ENCODE results near the gene LSMEM2. TPM values are rescaled to one million over a fixed set of nuclear protein-coding genes. Genes with fewer than 3 reads are reported as not detected.
"Not testable (repeated sequence)": the region's sequence is repeated elsewhere in the genome, so short reads cannot be mapped to it uniquely, and the experiment has no call there.

Gene LSMEM2
- total RNA-seq, 1 donor from 2014 or later: not detected

- Histone ChIP-seq H3K36me3 (ENCODE audit: control insufficient read depth, insufficient read depth, low read length) (no peaks in the 10 kb centered on the region), H3K27me3 (ENCODE audit: control insufficient read depth, insufficient read depth, low read length) (peaks cover 35% of the 10 kb centered on the region), H3K4me3 (ENCODE audit: low read depth, low read length) (no peak overlapping the region)
- no peak for DNase-seq (ENCODE audit: low read depth)
- no peak for TF ChIP-seq CTCF (IDR thresholded peaks at IDR 0.05; ENCODE audit: insufficient read depth, low read length, poor library complexity, severe bottlenecking)
These were observed 2.2 kb upstream of the LSMEM2 start for GRCh38 chr3:50276762-50277101.

DNA sequence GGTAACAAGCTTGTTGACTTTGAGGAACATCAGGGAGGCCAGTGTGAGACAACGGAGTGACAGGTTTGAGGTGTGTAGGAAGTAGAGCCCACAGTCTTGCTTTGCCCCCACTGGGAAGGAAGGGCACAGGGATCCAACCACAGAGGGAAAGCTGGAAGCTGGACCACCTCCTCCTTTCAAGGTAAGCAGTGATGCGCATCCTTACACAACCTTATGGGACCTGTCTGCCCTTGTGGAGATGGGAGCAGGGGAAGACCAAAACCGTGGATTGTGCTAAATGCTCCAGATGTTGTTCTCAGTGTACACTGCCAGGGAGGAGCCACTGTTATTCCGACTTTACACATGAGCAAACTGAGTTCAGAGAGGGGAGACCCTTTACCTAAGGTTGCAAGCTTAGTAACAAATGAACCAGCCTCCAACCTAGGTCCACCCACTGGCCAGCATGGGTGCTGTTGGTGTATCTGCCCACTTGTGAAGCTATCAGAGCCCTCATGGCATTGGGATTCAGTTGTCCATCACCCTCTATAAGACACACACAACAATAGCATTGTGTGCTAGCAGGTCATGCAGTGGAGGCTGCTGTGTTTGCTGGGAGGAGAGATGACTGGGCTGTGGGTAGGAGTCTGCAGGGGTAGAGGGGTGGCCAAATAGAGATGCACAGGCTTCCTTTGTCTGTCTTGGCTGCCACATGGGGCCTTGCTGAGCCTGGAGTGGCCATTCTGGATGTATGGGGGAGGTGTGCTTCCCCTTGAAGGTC, 586 bp upstream of the LSMEM2 start:
- Histone ChIP-seq H3K36me3 (ENCODE audit: control insufficient read depth, insufficient read depth, low read length) (no peaks in the 10 kb centered on the region), H3K27me3 (ENCODE audit: control insufficient read depth, insufficient read depth, low read length) (peaks cover 32% of the 10 kb centered on the region), H3K4me3 (ENCODE audit: low read depth, low read length) (no peak overlapping the region)
- no peak for DNase-seq (ENCODE audit: low read depth)
- TF ChIP-seq CTCF (IDR thresholded peaks at IDR 0.05; ENCODE audit: insufficient read depth, low read length, poor library complexity, severe bottlenecking): no peak

GRCh38 chr3:50279255-50280016, 549 bp downstream of the LSMEM2 start:
- no peak for TF ChIP-seq CTCF (IDR thresholded peaks at IDR 0.05; ENCODE audit: insufficient read depth, low read length, poor library complexity, severe bottlenecking)
- no peaks in the 10 kb centered on the region for H3K36me3 ChIP-seq (ENCODE audit: control insufficient read depth, insufficient read depth, low read length)
- DNase-seq (ENCODE audit: low read depth): no peak
- peaks cover 25% of the 10 kb centered on the region for H3K27me3 ChIP-seq (ENCODE audit: control insufficient read depth, insufficient read depth, low read length)
- no peak overlapping the region for H3K4me3 ChIP-seq (ENCODE audit: low read depth, low read length)

GRCh38 chr3:50284121-50284520, 5.2 kb downstream of the LSMEM2 start:
- not testable (repeated sequence) for H3K36me3 ChIP-seq (ENCODE audit: control insufficient read depth, insufficient read depth, low read length); DNase-seq (ENCODE audit: low read depth); H3K4me3 ChIP-seq (ENCODE audit: low read depth, low read length); H3K27me3 ChIP-seq (ENCODE audit: control insufficient read depth, insufficient read depth, low read length)

DNA sequence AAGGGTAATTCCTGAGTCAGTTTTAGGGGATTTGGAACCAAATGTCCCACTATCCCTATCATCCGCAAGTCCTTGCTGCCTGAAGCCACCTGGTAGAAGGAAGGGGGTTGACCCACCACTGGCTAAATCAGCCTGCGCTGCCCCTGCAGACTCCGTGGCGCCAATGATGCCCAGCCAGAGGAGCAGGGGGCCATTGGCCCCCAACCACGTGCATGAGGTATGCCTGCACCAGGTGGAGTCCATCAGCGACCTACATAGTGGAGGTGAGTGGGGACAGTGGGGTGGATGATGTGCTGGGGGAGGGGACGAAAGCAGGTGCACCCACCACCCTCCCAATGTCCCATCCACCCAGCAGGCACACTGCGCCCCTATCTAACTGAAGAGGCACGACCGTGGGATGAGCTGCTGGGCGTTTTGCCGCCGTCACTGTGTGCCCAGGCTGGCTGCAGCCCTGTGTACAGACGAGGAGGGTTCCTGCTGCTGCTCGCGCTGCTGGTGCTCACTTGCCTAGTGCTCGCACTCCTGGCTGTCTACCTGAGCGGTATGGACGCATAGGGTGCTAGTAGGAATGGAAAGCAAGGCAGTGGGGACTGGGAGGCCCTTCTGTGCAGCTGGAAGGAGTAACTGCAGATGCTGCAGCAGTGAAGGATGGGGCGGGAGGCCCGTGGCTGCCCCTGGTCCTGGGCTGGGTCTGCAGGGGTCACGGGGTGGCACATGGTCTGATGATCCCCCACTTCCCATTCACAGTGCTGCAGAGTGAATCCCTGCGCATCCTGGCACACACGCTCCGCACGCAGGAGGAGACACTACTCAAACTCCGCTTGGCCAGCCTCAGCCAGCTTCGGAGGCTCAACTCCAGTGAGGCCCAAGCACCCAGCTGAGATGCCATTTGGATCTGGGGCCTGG, 7.7 kb downstream of the LSMEM2 start:
- peaks cover 3% of the 10 kb centered on the region for H3K36me3 ChIP-seq (ENCODE audit: control insufficient read depth, insufficient read depth, low read length)
- H3K4me3 ChIP-seq (ENCODE audit: low read depth, low read length): no peak overlapping the region
- no peak for TF ChIP-seq CTCF (IDR thresholded peaks at IDR 0.05; ENCODE audit: insufficient read depth, low read length, poor library complexity, severe bottlenecking)
- no peak for DNase-seq (ENCODE audit: low read depth)
- no peaks in the 10 kb centered on the region for H3K27me3 ChIP-seq (ENCODE audit: control insufficient read depth, insufficient read depth, low read length)

DNA sequence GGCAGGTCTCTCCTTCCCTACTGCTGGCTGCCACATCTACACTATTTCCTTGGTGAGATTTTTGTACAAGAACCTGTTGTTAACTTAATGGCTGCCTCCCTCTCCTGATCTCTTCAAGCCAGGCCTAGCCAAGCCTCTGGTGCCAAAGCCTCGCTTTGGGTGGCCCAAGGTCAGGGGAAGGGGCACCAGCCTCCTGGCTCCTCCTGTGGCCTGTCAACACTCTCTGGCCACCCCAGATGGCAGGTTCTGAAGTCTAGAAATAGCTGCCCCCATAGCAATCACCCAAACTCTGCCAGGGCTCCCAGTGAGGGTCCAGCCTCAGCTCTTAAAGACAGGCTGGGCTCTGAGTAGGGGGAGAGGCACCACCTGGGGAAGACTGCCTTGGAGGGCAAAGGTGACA, 8.4 kb downstream of the LSMEM2 start:
- peaks cover 3% of the 10 kb centered on the region for H3K36me3 ChIP-seq (ENCODE audit: control insufficient read depth, insufficient read depth, low read length)
- no peak for DNase-seq (ENCODE audit: low read depth)
- no peak overlapping the region for H3K4me3 ChIP-seq (ENCODE audit: low read depth, low read length)
- H3K27me3 ChIP-seq (ENCODE audit: control insufficient read depth, insufficient read depth, low read length): no peaks in the 10 kb centered on the region
- no peak for TF ChIP-seq CTCF (IDR thresholded peaks at IDR 0.05; ENCODE audit: insufficient read depth, low read length, poor library complexity, severe bottlenecking)
